Measurements from ENCODE around the gene CBARP. TPM values are rescaled to one million over a fixed set of nuclear protein-coding genes. Genes with fewer than 3 reads are reported as not detected.

Gene CBARP
- total RNA-seq, 1 donor = 1.8 TPM

- H3K27me3 ChIP-seq (ENCODE audit: insufficient read depth, low read length) = no peaks in the 10 kb centered on the region
- peaks cover 2% of the 10 kb centered on the region for H3K4me1 ChIP-seq (ENCODE audit: insufficient read depth, low read length)
- TF ChIP-seq CTCF (IDR thresholded peaks at IDR 0.05; ENCODE audit: extremely low read depth, low read depth, low read length) = no peak
- peaks cover 16% of the 10 kb centered on the region for H3K79me2 ChIP-seq (ENCODE audit: insufficient read depth, low read length)
- peak; percentile 89 for DNase-seq (ENCODE audit: insufficient read length, low spot score, missing footprints)
- H3K9me3 ChIP-seq (ENCODE audit: low read depth, low read length) = no peaks in the 10 kb centered on the region
- peaks cover 14% of the 10 kb centered on the region for H3K36me3 ChIP-seq (ENCODE audit: insufficient read depth, low read length)
- no peak overlapping the region for H3K4me3 ChIP-seq (ENCODE audit: insufficient read depth, low read length)
- H4K20me1 ChIP-seq (ENCODE audit: insufficient read depth, low read length) = peaks cover 21% of the 10 kb centered on the region
- no peak overlapping the region for H3K27ac ChIP-seq (ENCODE audit: low read depth, low read length)
- H3K4me2 ChIP-seq (ENCODE audit: insufficient read depth, low read length) = no peak overlapping the region
- no peak overlapping the region for H2AFZ ChIP-seq (ENCODE audit: low read length)
These were observed 3.5 kb downstream of the CBARP start for GRCh38 chr19:1234051-1234954.

GRCh38 chr19:1233115-1233667 lies 4.6 kb downstream of the CBARP start:
- Histone ChIP-seq H3K4me1 (ENCODE audit: insufficient read depth, low read length) (peaks cover 2% of the 10 kb centered on the region), H3K27ac (ENCODE audit: low read depth, low read length) (no peak overlapping the region), H3K4me2 (ENCODE audit: insufficient read depth, low read length) (no peak overlapping the region), H3K9me3 (ENCODE audit: low read depth, low read length) (no peaks in the 10 kb centered on the region), H3K79me2 (ENCODE audit: insufficient read depth, low read length) (peaks cover 16% of the 10 kb centered on the region), H4K20me1 (ENCODE audit: insufficient read depth, low read length) (peaks cover 18% of the 10 kb centered on the region), H3K36me3 (ENCODE audit: insufficient read depth, low read length) (peaks cover 14% of the 10 kb centered on the region), H2AFZ (ENCODE audit: low read length) (no peak overlapping the region), H3K27me3 (ENCODE audit: insufficient read depth, low read length) (no peaks in the 10 kb centered on the region), H3K4me3 (ENCODE audit: insufficient read depth, low read length) (no peak overlapping the region)
- DNase-seq (ENCODE audit: insufficient read length, low spot score, missing footprints) = no peak
- no peak for TF ChIP-seq CTCF (IDR thresholded peaks at IDR 0.05; ENCODE audit: extremely low read depth, low read depth, low read length)

GRCh38 chr19:1232652-1233072 lies 5.1 kb downstream of the CBARP start:
- H2AFZ ChIP-seq (ENCODE audit: low read length) = no peak overlapping the region
- no peaks in the 10 kb centered on the region for H3K9me3 ChIP-seq (ENCODE audit: low read depth, low read length)
- DNase-seq (ENCODE audit: insufficient read length, low spot score, missing footprints) = peak; percentile 97
- no peak overlapping the region for H3K4me3 ChIP-seq (ENCODE audit: insufficient read depth, low read length)
- H3K79me2 ChIP-seq (ENCODE audit: insufficient read depth, low read length) = peaks cover 16% of the 10 kb centered on the region
- H3K36me3 ChIP-seq (ENCODE audit: insufficient read depth, low read length) = peaks cover 15% of the 10 kb centered on the region
- no peak for TF ChIP-seq CTCF (IDR thresholded peaks at IDR 0.05; ENCODE audit: extremely low read depth, low read depth, low read length)
- H3K27me3 ChIP-seq (ENCODE audit: insufficient read depth, low read length) = no peaks in the 10 kb centered on the region
- no peak overlapping the region for H3K4me2 ChIP-seq (ENCODE audit: insufficient read depth, low read length)
- no peak overlapping the region for H3K27ac ChIP-seq (ENCODE audit: low read depth, low read length)
- no peaks in the 10 kb centered on the region for H3K4me1 ChIP-seq (ENCODE audit: insufficient read depth, low read length)
- peaks cover 18% of the 10 kb centered on the region for H4K20me1 ChIP-seq (ENCODE audit: insufficient read depth, low read length)

Data from osteoblast (primary cell).